Suprapubic skin (tissue), 3 donors: Measurements from ENCODE around the gene CHN2.

Source experiments
- POLR2A ChIP-seq, 2 donors: fragments of 450-650 bp; IDR thresholded peaks; one replicate each; pipeline ENCODE4 v1.6.1; 2017; ENCODE audit warnings: antibody characterized with exemption in 2 of 2, mild to moderate bottlenecking in 2 of 2, moderate library complexity in 2 of 2
- TF ChIP-seq, protein P1 (sequence below), 2 donors: fragments of 200-600 bp in 1 of 2; fragments of 450-650 bp in 1 of 2; sonication (generic) in 1 of 2; IDR thresholded peaks; one replicate each; pipeline ENCODE4 v1.5.1; 2016 to 2019; ENCODE audit warnings: antibody characterized with exemption in 2 of 2, mild to moderate bottlenecking in 1 of 2, moderate library complexity in 1 of 2

DNA sequence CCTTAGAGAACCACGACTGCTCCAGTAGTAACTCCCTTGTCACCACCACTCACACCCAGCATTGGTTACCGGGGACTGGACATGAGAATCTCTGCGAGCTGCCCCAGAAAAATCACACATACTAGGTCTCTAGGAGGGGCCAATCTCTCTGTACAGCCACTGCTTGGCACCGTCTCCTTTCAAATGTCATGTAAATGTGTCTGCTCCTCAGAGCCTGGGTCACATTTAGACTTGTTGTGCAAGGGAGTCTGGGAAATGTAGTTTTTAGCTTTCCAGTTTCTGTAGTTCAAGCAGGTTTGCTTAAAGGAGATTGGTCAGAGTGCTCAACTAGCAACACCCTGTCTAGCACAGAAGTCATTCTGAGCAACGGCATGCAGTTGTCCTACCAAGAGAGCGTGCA lies 60.0 kb downstream of the CHN2 start:
- TF ChIP-seq, protein P1, sequence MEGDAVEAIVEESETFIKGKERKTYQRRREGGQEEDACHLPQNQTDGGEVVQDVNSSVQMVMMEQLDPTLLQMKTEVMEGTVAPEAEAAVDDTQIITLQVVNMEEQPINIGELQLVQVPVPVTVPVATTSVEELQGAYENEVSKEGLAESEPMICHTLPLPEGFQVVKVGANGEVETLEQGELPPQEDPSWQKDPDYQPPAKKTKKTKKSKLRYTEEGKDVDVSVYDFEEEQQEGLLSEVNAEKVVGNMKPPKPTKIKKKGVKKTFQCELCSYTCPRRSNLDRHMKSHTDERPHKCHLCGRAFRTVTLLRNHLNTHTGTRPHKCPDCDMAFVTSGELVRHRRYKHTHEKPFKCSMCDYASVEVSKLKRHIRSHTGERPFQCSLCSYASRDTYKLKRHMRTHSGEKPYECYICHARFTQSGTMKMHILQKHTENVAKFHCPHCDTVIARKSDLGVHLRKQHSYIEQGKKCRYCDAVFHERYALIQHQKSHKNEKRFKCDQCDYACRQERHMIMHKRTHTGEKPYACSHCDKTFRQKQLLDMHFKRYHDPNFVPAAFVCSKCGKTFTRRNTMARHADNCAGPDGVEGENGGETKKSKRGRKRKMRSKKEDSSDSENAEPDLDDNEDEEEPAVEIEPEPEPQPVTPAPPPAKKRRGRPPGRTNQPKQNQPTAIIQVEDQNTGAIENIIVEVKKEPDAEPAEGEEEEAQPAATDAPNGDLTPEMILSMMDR (IDR thresholded peaks at IDR 0.05), result no peak
- no peak for TF ChIP-seq POLR2A (IDR thresholded peaks at IDR 0.05)
